DMS114 treated with DMSO at 0.1 percent for 48 hours (cell line): Measurements from ENCODE around the gene ADD1.
A peak's percentile ranks its signal among the peaks of the same experiment; 100 is the strongest.

Experiments used
- DNase-seq: peaks from one replicate; lab custom pipeline; 2025; ENCODE audit not compliant: unreplicated experiment; lab: John Stamatoyannopoulos, UW

Gene ADD1

GRCh38 chr4:2961811-2962441, 118.3 kb downstream of the ADD1 start:
- peak; percentile 38 for DNase-seq

DNA sequence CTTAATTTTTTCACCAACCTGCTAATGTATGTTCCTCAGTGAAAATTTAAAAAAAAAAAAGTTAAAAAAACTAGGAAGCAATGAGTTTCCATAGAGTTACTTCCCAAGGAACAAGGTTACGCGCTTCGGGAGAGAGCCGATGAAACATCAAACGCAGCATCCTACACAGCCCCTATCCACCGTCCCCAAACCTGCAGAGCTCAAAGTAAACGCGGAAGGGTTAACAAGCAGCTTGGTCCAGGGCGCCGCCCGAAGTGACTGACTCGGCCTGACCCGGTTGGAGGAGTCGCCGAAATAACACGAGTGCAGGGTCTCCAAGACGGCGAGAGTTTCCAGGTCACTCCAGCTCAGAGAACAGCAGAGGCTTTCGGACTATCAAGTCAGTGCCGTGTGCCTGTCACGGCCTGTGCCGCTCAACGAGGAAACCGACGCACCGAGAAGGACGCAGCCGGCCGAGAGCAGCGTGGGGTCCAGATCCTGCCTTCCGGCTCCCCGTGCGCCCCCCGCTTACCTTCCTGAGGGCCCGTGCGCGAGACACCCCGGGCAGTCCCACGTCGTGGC, 119.0 kb downstream of the ADD1 start:
- DNase-seq, result peak; percentile 32

DNA sequence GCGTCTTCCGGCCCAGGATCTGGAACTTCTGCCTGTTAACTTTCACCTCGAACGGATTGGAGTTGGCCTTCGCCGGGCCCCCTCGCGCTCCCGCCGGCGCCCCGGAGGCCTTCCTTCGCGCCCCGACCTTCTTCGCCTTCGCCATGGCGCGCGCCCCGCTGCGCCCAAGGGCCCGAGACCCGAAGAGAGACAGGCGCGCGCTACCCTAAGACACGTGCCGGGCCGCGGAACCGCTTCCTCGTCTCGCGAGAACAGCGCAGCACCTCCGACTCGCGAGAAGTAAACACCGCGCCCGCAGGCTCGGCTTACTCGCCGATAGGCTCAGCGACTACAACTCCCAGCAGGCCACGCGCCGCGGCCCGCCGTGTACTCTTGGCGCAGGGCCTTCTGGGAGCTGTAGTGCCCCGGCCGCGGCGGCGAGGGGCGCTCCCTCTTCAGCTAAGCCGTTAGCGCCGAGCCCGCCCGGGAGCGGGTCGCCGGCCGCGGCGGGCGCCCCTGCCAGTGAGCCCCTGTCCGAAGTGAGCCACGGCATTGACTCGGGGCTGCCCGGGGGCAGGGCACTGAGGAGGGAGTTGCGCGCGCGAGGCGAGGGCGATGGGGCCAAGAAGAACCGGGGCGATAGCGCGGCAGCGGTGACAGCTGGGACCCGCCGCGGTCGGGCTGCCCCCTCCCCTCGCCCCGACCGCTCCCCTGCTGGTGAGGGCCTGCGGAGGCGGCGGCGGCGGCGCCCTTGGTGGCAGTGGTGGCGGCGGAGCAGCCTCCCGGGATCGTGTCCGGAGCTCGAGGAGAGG, 119.7 kb downstream of the ADD1 start, which contains the start of the genes GRK4 and NOP14:
GRK4 (plus strand) TSS at position 397 of the 791 bp plus-strand sequence. CDS start 500 bp downstream, outside the sequence.
NOP14 (minus strand) TSS at position 232 of the 791 bp plus-strand sequence; CDS start at position 145, 87 bp downstream.
- DNase-seq, result peak; percentile 90

DNA sequence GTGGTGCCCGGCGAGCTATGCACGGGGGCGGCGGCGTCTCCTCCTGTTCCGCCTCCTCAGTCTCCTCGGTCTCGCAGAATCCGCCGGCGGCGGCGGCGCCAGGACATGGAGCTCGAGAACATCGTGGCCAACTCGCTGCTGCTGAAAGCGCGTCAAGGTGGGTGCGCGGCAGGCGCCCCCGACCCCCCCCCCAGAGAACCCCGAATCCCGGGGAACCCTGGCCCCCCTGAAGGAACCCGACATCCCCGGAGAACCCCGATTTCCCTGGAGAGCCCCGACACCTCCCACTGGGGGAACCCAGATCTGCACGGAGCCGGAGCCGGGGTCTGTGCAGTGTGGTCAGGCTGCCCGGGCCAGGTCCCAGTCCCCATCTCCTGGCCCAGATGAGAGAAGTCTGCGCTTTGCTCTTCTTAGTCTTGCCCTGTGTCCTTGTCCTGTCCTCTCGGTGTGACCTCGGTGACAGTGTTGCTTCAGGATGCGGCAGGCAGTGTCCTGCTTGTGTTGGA, 120.4 kb downstream of the ADD1 start:
- DNase-seq, result no peak

DNA sequence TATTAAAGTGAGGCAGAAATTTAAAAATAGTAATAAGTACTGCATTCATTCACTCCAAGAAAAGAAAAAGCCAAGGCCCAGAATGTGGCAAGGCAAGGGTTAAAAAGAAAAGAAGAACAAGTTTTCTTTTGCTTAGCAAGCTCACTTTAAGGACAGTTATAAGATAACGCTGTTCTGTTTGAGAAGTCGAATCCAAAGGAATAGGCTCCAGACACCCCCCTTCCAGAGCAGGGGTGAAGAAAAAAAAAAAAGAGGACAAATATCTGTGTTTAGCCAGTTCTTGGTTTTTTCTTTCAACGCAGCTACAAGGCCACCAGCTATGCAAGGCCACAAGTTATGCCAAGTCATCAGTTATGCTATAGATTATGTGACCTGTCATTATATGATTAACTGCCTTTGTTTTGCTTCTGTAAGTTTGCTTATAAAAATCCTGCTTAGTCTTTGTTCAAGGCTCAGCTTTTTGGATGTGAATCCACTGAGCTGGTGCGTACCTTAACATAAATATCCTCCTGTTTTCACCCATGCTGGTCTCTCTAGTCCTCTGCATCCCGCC, 121.1 kb downstream of the ADD1 start:
- DNase-seq, result no peak

DNA sequence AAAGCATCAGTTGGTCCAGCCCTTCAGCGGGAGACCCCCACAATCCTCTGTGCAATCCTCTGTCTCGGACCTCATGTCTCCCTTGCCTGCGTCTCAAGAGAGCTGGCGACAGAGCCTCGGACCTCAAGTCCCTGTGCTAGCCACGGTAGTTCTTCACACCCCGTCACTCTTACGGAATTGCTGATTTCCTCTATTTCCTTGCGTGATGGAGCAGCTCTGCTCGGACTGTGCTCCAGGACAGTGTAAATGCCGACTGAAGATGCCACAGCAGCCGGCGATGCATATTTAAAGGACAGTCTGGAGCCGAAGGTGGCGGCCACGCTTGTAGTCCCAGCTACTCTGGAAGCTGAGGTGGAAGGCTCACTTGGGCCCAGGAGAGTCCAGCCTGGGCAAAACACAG, 121.6 kb downstream of the ADD1 start:
- no peak for DNase-seq

DNA sequence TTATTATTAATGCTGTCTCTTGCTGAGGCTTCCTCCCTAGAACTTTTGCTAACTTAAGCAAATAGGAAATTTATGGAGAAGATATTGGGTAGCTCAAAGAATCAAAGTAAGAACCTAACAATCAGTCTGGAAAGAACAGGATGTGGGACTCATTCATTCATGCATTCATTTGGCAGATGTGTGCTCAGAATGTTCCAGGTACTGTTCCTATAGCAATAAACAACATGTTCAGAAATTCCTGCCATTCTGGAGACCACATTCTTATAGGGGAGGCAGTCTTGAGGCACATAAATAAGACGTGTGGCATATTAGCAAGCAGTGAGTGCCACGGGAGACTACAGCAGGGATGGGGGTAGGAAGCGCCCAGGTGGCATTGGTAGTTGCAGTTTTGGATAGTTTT, 124.7 kb downstream of the ADD1 start:
- no peak for DNase-seq

DNA sequence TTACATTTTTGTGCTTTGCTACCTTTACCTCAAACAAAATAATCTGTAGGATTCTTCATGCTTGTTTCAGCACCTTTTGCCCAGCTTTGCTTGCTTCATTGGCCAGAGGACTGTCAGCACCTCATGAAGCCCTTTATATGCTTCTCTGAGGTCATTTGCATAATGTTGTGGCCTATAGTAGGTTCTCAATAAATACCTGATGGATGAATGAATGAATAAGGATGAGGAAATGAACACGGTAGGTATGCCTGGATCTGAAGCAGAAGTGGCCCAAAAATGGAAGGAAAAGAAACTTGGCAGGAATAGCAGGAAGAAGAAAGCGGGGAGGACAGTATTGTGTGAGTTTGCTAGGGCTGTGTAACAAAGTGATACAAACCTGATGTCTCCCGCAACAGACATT, 127.6 kb downstream of the ADD1 start:
- no peak for DNase-seq

GRCh38 chr4:2977211-2978088, 133.8 kb downstream of the ADD1 start:
- no peak for DNase-seq
